Ovary (tissue), 9 donors: ENCODE data around the gene ELOB. TPM values are rescaled to one million over a fixed set of nuclear protein-coding genes. Genes with fewer than 3 reads are reported as not detected.

Source experiments
- DNase-seq, 5 donors: peaks; one replicate each; pipeline ENCODE4 v3.0.0-alpha.2; 2019 to 2020
- H3K27ac ChIP-seq, 2 donors: fragments of 200-600 bp; one replicate each; pipeline versions ENCODE4 v1.5.1 to v1.8.0; 2019 to 2022
- H3K27me3 ChIP-seq: fragments of 200-600 bp; one replicate; pipeline ENCODE4 v1.8.0; 2022
- H3K36me3 ChIP-seq: fragments of 200-600 bp; sonication (generic); one replicate; pipeline ENCODE4 v1.5.1; 2019
- H3K4me1 ChIP-seq: one replicate; pipeline ENCODE4 v1.8.1; 2013; ENCODE audit warnings: mild to moderate bottlenecking, moderate library complexity; ENCODE audit not compliant: insufficient read depth
- H3K4me3 ChIP-seq: fragments of 200-600 bp; sonication (generic); one replicate; pipeline ENCODE4 v1.5.1; 2017
- H3K9me3 ChIP-seq, 2 donors: fragments of 200-600 bp in 1 of 2; sonication (generic) in 1 of 2; one replicate each; pipeline versions ENCODE4 v1.5.1 to v1.8.1; 2013 to 2019; ENCODE audit warnings: mild to moderate bottlenecking in 1 of 2, moderate library complexity in 1 of 2
- EP300 ChIP-seq: sonication (generic); formaldehyde crosslinking; IDR thresholded peaks from one replicate; pipeline ENCODE4 v1.6.1; 2017; ENCODE audit warnings: antibody characterized with exemption
- POLR2A ChIP-seq: fragments of 450-650 bp; IDR thresholded peaks from one replicate; pipeline ENCODE4 v1.6.1; 2017; ENCODE audit warnings: antibody characterized with exemption, mild to moderate bottlenecking, moderate library complexity
- WGBS, 3 donors: extraction: QIAGEN DNeasy Blood & Tissue Kit in 1 of 3; methylation state at CpG; one replicate each; pipeline versions ENCODE4 v1.1.5 to v1.1.7; 2013 to 2017; 5-methylcytosine and 5-hydroxymethylcytosine counted together
- intact Hi-C, 4 donors: fragments of 100-400 bp; cut with DNase I; formaldehyde crosslinking; loops; one replicate each; pipeline versions ENCODE4 v1.11.0 to v1.15.1; 2022 to 2023
- polyA plus RNA-seq, 2 donors: library from polyadenylated mRNA; stranded (reverse); fragments of 200-250 nt in 1 of 2; fragments of 350-450 nt in 1 of 2; fragmentation: Illumina TruSeq in 1 of 2; extraction: RNeasy Lipid Tissue Mini Kit (QIAGEN cat#74804) in 1 of 2; gene quantifications; one replicate each; pipeline ENCODE4 v1.2.3, GENCODE V29; 2013 to 2014
- total RNA-seq, 7 donors: library from RNA; depleted of rRNA in 2 of 7; stranded (reverse); fragments of >200 nt in 2 of 7; fragmentation: NEBNext Ultra II Directional in 3 of 7; extraction: Animal tissue kit (Norgen Biotek cat#: 25700) in 3 of 7; gene quantifications; one replicate each; pipeline versions ENCODE4 v1.1.0 to v1.2.4, GENCODE V29; 2016 to 2023
- TF ChIP-seq, protein P1 (sequence below), 3 donors: fragments of 450-650 bp in 2 of 3; fragments of 200-600 bp in 1 of 3; IDR thresholded peaks; one replicate each; pipeline versions ENCODE4 v1.5.1 to v1.8.0; 2016 to 2022; ENCODE audit warnings: antibody characterized with exemption in 3 of 3, mild to moderate bottlenecking in 1 of 3
- donor health status: DM: no; HTN: no; CAD: no; lungs with moderate emphysema.
- donor health status: DM: no; HTN: no; CAD: no.
- donor health status: Bipolar disorder and iron deficiency.
- donor health status: DM: yes; HTN: yes; CAD: no.
- donor health status: DM: no; HTN: no; CAD: no.
- donor health status: DM: yes; HTN: yes; CAD: no.

ELOB gene
- total and polyA plus RNA-seq, 9 donors = 8.9 to 498 (median 172) TPM

DNA sequence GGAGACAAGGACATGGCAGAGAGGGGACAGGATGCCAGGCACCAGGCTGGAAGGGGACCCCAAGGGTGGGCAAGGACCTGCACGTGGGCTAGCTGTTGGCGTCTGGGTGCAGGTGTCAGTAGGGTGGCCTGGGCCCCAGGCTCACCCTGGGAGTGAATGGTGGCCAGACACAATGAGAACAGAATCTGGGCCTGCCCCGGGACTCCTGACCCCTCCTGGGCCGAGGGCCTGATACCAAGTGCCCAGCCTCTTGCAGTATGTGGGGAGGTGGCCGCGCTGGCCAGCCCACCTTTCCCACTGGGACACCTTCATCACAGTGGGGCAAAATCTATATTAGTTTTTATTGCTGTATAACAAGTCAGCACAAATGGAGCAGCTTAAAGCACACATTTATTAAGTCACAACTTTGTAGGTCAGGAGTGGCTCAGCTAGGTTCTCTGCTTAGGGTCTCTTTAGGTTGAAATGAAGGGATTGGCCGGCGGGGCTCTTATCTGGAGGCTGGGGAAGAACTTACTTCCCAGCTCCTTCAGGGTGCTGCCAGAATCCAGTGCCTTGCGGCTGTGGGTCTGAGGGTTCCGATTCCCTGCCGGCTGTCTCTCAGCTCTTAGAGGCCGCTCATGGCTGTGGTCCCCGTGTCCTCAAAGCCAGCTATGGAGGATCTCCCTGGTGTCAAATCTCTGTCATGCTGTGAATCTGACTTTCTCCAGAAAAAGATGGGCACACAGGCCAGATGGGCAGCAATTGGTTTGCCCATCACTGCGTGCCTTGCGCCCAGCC, 6.7 kb upstream of the ELOB start:
- intact Hi-C loops = no loop called here
- peak in 2 of 5 donors; percentile 8 to 9 for DNase-seq

DNA sequence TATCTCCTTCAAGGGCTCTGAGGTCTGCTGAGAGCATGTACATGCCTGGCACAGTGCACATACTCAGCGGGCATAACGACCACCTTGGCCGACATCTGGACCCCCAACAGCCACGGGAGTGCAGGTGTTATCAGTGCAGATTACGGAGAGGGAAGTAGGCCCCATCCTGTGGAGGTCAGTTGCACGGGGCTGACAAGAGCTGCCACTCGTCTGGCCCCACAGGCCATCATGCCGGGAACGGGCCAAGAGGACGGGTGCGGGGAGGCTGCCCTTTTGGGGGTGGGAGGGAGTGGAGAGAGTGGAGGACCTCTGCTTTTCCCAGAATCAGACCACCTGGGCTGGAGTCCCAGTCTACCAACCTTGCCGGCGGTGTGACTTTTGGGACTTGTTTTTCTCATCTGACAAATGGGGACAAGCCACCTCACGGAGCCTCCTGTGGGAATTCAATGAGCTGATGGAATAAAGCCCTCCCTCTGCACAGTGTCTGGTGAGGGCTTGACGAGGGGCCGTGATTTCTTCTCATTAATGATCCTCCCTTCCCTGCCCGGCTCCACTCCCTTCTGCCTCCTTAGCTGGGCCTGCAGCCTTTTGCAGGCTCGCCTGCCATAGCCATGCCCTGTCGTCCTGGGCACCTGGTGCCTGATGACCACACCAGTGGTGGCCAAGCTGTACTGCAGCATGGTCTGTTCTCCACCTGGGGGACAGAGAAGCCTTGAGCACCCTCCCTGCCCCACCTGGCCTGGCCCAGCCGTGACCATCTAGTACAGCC, 5.7 kb upstream of the ELOB start:
- intact Hi-C loops = no loop called here
- peak in 2 of 5 donors; percentile 13 to 15 for DNase-seq
- H3K4me3 ChIP-seq = no peak overlapping the region
- whole genome bisulfite sequencing, 3 donors = 55 to 62% (median 60%) methylated on average over 20 of the region's 20 CpGs
- no peaks in the 10 kb centered on the region for H3K36me3 ChIP-seq
- no peak for TF ChIP-seq EP300
- TF ChIP-seq POLR2A = no peak
- TF ChIP-seq, protein P1, sequence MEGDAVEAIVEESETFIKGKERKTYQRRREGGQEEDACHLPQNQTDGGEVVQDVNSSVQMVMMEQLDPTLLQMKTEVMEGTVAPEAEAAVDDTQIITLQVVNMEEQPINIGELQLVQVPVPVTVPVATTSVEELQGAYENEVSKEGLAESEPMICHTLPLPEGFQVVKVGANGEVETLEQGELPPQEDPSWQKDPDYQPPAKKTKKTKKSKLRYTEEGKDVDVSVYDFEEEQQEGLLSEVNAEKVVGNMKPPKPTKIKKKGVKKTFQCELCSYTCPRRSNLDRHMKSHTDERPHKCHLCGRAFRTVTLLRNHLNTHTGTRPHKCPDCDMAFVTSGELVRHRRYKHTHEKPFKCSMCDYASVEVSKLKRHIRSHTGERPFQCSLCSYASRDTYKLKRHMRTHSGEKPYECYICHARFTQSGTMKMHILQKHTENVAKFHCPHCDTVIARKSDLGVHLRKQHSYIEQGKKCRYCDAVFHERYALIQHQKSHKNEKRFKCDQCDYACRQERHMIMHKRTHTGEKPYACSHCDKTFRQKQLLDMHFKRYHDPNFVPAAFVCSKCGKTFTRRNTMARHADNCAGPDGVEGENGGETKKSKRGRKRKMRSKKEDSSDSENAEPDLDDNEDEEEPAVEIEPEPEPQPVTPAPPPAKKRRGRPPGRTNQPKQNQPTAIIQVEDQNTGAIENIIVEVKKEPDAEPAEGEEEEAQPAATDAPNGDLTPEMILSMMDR (IDR thresholded peaks at IDR 0.05) = no peak
- peaks cover 11% of the 10 kb centered on the region for H3K4me1 ChIP-seq
- H3K27ac ChIP-seq = no peak overlapping the region
- H3K9me3 ChIP-seq = no peaks in the 10 kb centered on the region
- no peaks in the 10 kb centered on the region for H3K27me3 ChIP-seq

More for the DNA sequence above, 6.7 kb upstream of the ELOB start:
- Histone ChIP-seq H3K36me3 (no peaks in the 10 kb centered on the region), H3K27ac (no peak overlapping the region), H3K27me3 (no peaks in the 10 kb centered on the region), H3K9me3 (no peaks in the 10 kb centered on the region), H3K4me1 (peaks cover 5% of the 10 kb centered on the region), H3K4me3 (no peak overlapping the region)
- TF ChIP-seq EP300 (no peak), POLR2A (no peak)
- TF ChIP-seq, protein P1 (IDR thresholded peaks at IDR 0.05) = no peak
- WGBS, 3 donors = 78 to 88% (median 85%) methylated on average over 15 of the region's 15 CpGs

DNA sequence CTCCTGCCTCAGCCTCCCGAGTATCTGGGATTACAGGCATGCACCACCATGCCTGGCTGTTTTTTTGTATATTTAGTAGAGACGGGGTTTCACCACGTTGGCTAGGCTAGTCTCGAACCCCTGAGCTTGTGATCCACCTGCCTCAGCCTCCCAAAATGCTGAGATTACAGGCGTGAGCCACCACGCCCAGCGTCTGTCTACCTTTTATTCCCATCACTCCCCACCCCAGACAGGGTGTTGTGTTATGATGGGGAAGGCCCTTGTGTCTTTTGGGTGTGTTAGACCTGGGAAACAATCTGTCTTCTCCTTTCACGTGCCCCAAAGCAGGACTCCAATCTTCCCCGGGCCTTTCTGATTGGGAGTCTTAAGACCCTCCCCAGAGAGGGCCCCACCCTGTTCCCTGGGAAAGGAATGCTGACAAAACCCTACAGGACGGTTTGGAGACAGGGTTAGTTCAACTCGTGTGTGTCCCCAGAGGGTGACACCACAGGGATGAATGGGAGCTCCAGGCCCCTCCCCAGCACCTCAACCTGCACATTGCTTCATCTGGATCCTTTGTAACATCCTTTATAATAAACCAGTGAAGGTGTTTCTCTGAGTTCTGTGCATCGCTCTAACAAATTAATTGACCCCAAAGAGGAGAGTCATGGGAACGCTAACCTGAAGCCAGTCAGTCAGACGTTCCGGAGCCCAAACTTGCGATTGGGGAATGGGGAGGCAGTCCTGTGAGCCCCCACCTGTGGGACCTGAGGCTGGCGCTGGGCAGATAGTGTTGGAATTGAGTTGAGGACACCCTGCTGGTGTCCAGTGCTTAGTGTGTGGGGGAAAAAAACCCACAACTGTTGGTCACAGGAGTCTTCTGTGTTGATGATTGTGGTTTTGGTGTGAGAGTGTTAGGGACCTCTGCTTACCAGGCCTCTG, 3.2 kb upstream of the ELOB start:
- H3K4me1 ChIP-seq = peaks cover 16% of the 10 kb centered on the region
- intact Hi-C loops = no loop called here
- H3K4me3 ChIP-seq = no peak overlapping the region
- no peaks in the 10 kb centered on the region for H3K9me3 ChIP-seq
- no peaks in the 10 kb centered on the region for H3K27me3 ChIP-seq
- peak in 2 of 5 donors; percentile 11 to 15 for DNase-seq
- H3K27ac ChIP-seq = no peak overlapping the region
- H3K36me3 ChIP-seq = no peaks in the 10 kb centered on the region
- WGBS, 3 donors = 59 to 65% (median 61%) methylated on average over 17 of the region's 17 CpGs
- TF ChIP-seq POLR2A (no peak), EP300 (no peak)
- TF ChIP-seq, protein P1 (IDR thresholded peaks at IDR 0.05) = no peak
